Suppressor macrophage treated with lipopolysaccharide for 4 hours (primary cell): ENCODE data around the gene LRRC17.
"Not testable (repeated sequence)": the region's sequence is repeated elsewhere in the genome, so short reads cannot be mapped to it uniquely, and the experiment has no call there.

ENCODE experiments used
- DNase-seq: peaks from one replicate; pipeline ENCODE4 v3.0.0-alpha.2; 2020

LRRC17 gene

GRCh38 chr7:102897856-102898531, 14.8 kb upstream of the LRRC17 start:
- no peak for DNase-seq

GRCh38 chr7:102898532-102898859, 14.3 kb upstream of the LRRC17 start:
- DNase-seq, result peak; percentile 45

GRCh38 chr7:102902052-102902451, 10.7 kb upstream of the LRRC17 start:
- not testable (repeated sequence) for DNase-seq

- not testable (repeated sequence) for DNase-seq
These were observed 9.2 kb upstream of the LRRC17 start for GRCh38 chr7:102903576-102903975.

- DNase-seq, result no peak
These were observed 4.1 kb upstream of the LRRC17 start for GRCh38 chr7:102908676-102909075.

GRCh38 chr7:102913826-102914225, 1.0 kb downstream of the LRRC17 start:
- DNase-seq, result no peak

GRCh38 chr7:102914585-102914984, 1.8 kb downstream of the LRRC17 start:
- no peak for DNase-seq

- DNase-seq, result no peak
These were observed 3.6 kb downstream of the LRRC17 start for GRCh38 chr7:102916426-102916825.

GRCh38 chr7:102916881-102917280, 4.1 kb downstream of the LRRC17 start:
- DNase-seq, result no peak

GRCh38 chr7:102917436-102918353, 4.9 kb downstream of the LRRC17 start:
- no peak for DNase-seq

- DNase-seq, result no peak
These were observed 6.0 kb downstream of the LRRC17 start for GRCh38 chr7:102918845-102919244.

GRCh38 chr7:102925976-102926782, 13.4 kb downstream of the LRRC17 start:
- DNase-seq, result no peak

- DNase-seq, result no peak
These were observed 14.0 kb downstream of the LRRC17 start for GRCh38 chr7:102926783-102927140.

- DNase-seq, result no peak
These were observed 14.6 kb downstream of the LRRC17 start for GRCh38 chr7:102927312-102927933.

GRCh38 chr7:102931757-102932156, 19.0 kb downstream of the LRRC17 start:
- DNase-seq, result no peak

GRCh38 chr7:102933763-102934162, 21.0 kb downstream of the LRRC17 start:
- no peak for DNase-seq

- no peak for DNase-seq
These were observed 21.4 kb downstream of the LRRC17 start for GRCh38 chr7:102934239-102934638.

GRCh38 chr7:102934701-102935100, 21.9 kb downstream of the LRRC17 start:
- DNase-seq, result no peak

GRCh38 chr7:102935450-102936115, 22.8 kb downstream of the LRRC17 start:
- peak; percentile 19 for DNase-seq

GRCh38 chr7:102938679-102939078, 25.9 kb downstream of the LRRC17 start:
- DNase-seq, result no peak

GRCh38 chr7:102942181-102942866, 29.5 kb downstream of the LRRC17 start:
- no peak for DNase-seq

- DNase-seq, result no peak
These were observed 30.1 kb downstream of the LRRC17 start for GRCh38 chr7:102942868-102943267.
